HepG2 (cell line): ENCODE results near the gene MRM2. TPM values are rescaled to one million over a fixed set of nuclear protein-coding genes. Genes with fewer than 3 reads are reported as not detected.

Experiments
- BRCA1 ChIP-seq: sonication (generic); formaldehyde crosslinking; IDR thresholded peaks from 2 replicates; pipeline ENCODE4 v1.4.0; 2020; ENCODE audit warnings: missing genetic modification reagents
- CBX1 ChIP-seq: IDR thresholded peaks from one replicate; pipeline ENCODE4 v1.6.1; 2016; ENCODE audit warnings: antibody characterized with exemption, low read depth
- IKZF4 ChIP-seq: sonication (generic); formaldehyde crosslinking; IDR thresholded peaks from 2 replicates; pipeline ENCODE4 v1.5.1; 2020; ENCODE audit warnings: borderline replicate concordance, mild to moderate bottlenecking, low read depth, missing genetic modification reagents; ENCODE audit errors: not compliant biosample characterization
- NR2F6 ChIP-seq, 2 experiments: IDR thresholded peaks; 2 replicates each; pipeline ENCODE4 v1.6.1; 2016; ENCODE audit warnings: antibody characterized with exemption in 1 of 2, mild to moderate bottlenecking in 1 of 2
- RFX5 ChIP-seq: IDR thresholded peaks from 2 replicates; pipeline ENCODE4 v1.6.1; 2011; ENCODE audit warnings: low read depth, low read length, improper control_type of control experiment
- SRSF4 ChIP-seq: fragments of 200-400 bp; formaldehyde crosslinking; IDR thresholded peaks from one replicate; pipeline ENCODE4 v1.6.1; 2018; ENCODE audit warnings: mild to moderate bottlenecking, low read depth, low read length, moderate library complexity; ENCODE audit not compliant: poor library complexity, severe bottlenecking
- TCF7L2 ChIP-seq: IDR thresholded peaks from 2 replicates; pipeline ENCODE4 v1.6.1; 2011; ENCODE audit warnings: mild to moderate bottlenecking, low read depth, low read length, moderate library complexity
- TSC22D2 ChIP-seq: sonication (generic); formaldehyde crosslinking; IDR thresholded peaks from 2 replicates; pipeline ENCODE4 v1.5.1; 2020; ENCODE audit warnings: missing genetic modification reagents, mild to moderate bottlenecking, borderline replicate concordance
- ZNF543 ChIP-seq: sonication (generic); formaldehyde crosslinking; IDR thresholded peaks from 2 replicates; pipeline ENCODE4 v1.4.0; 2020; ENCODE audit warnings: mild to moderate bottlenecking, missing genetic modification reagents
- ZNF674 ChIP-seq: sonication (generic); formaldehyde crosslinking; IDR thresholded peaks from 2 replicates; pipeline ENCODE4 v1.5.0; 2020; ENCODE audit warnings: low read depth, mild to moderate bottlenecking, missing genetic modification reagents
- polyA plus RNA-seq, 8 experiments: library from polyadenylated mRNA; depleted of rRNA in 3 of 8; stranded (reverse) in 7 of 8; unstranded in 1 of 8; fragments of >200 nt; fragmentation: Illumina TruSeq in 4 of 8; extraction: Trizol in 4 of 8; gene quantifications; 2 replicates each; pipeline versions ENCODE4 v1.2.1 to v1.2.3, GENCODE V29; 2011 to 2016; ENCODE audit warnings: low read depth in 4 of 8, missing spikeins in 1 of 8, mixed read lengths in 1 of 8; ENCODE audit not compliant: insufficient read depth in 1 of 8
- total RNA-seq, 5 experiments: library from RNA; depleted of rRNA; stranded (reverse); fragments of >200 nt; fragmentation: Illumina TruSeq; extraction: Trizol; gene quantifications; 2 replicates each; pipeline ENCODE4 v1.2.3, GENCODE V29; 2016; ENCODE audit warnings: low read depth in 1 of 5
- TF ChIP-seq, protein P1 (sequence below): sonication (generic); formaldehyde crosslinking; IDR thresholded peaks from 2 replicates; pipeline ENCODE4; 2020; ENCODE audit warnings: missing genetic modification reagents, mild to moderate bottlenecking, borderline replicate concordance
- TF ChIP-seq, protein P2 (sequence below): IDR thresholded peaks from 2 replicates; pipeline ENCODE4 v1.6.1; 2018; ENCODE audit warnings: missing genetic modification reagents, mild to moderate bottlenecking, missing compliant biosample characterization

Gene MRM2
- total and polyA plus RNA-seq, 2 of the 13 experiments (the other 11 are each of a cell fraction or from before 2014, with no cell fraction given): 13.2 to 34.2 TPM

DNA sequence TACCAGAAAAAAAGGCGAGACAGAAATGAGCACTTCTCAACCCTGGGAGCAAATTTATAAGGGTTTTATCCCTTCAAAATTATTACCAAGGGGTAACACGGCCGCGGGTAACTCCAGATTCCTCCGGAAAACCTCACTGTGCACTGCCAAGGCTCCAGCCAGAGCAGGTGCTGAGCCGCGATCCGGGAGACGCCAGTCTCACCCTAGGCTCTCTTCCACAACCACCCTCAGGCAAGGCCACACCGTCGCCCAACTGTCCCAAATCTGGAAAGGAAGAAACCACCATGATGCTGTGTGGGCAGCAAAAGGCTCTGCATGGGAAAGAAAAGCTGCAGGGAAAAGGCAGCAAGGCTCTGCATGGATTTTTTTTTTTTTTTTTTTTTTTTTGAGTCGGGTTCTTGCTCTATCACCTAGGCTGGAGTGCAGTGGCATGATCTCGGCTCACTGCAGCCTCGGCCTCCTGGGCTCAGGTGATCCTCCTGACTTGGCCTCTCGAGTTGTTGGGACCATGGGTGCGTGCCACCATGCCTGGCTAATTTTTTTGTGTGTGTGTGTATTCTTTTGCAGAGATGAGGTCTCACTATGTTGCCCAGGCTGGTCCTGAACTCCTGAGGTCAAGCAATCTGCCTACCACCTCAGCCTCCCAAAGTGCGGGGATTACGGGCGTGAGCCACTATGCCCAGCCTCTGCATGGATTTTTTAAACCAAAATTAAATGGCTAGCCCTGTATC is 48.3 kb downstream of the MRM2 start (continued):
- TF ChIP-seq, protein P1, sequence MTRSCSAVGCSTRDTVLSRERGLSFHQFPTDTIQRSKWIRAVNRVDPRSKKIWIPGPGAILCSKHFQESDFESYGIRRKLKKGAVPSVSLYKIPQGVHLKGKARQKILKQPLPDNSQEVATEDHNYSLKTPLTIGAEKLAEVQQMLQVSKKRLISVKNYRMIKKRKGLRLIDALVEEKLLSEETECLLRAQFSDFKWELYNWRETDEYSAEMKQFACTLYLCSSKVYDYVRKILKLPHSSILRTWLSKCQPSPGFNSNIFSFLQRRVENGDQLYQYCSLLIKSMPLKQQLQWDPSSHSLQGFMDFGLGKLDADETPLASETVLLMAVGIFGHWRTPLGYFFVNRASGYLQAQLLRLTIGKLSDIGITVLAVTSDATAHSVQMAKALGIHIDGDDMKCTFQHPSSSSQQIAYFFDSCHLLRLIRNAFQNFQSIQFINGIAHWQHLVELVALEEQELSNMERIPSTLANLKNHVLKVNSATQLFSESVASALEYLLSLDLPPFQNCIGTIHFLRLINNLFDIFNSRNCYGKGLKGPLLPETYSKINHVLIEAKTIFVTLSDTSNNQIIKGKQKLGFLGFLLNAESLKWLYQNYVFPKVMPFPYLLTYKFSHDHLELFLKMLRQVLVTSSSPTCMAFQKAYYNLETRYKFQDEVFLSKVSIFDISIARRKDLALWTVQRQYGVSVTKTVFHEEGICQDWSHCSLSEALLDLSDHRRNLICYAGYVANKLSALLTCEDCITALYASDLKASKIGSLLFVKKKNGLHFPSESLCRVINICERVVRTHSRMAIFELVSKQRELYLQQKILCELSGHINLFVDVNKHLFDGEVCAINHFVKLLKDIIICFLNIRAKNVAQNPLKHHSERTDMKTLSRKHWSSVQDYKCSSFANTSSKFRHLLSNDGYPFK: no peak
- no peak for TF ChIP-seq IKZF4 (CRISPR knock-in tag)
- no peak for TF ChIP-seq CBX1
- TF ChIP-seq NR2F6 (IDR thresholded peaks at IDR 0.05): no peak
- TF ChIP-seq NR2F6 (CRISPR knock-in tag; IDR thresholded peaks at IDR 0.05): no peak
- TF ChIP-seq BRCA1 (CRISPR knock-in tag): no peak
- no peak for TF ChIP-seq TCF7L2
- no peak for TF ChIP-seq ZNF674
- no peak for TF ChIP-seq ZNF543 (CRISPR knock-in tag)
- no peak for TF ChIP-seq SRSF4
- TF ChIP-seq RFX5: no peak
- TF ChIP-seq TSC22D2 (CRISPR knock-in tag): no peak
- TF ChIP-seq, protein P2, sequence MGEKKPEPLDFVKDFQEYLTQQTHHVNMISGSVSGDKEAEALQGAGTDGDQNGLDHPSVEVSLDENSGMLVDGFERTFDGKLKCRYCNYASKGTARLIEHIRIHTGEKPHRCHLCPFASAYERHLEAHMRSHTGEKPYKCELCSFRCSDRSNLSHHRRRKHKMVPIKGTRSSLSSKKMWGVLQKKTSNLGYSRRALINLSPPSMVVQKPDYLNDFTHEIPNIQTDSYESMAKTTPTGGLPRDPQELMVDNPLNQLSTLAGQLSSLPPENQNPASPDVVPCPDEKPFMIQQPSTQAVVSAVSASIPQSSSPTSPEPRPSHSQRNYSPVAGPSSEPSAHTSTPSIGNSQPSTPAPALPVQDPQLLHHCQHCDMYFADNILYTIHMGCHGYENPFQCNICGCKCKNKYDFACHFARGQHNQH (CRISPR knock-in tag): no peak
